ENCODE measurements around the gene STPG2.

DNA sequence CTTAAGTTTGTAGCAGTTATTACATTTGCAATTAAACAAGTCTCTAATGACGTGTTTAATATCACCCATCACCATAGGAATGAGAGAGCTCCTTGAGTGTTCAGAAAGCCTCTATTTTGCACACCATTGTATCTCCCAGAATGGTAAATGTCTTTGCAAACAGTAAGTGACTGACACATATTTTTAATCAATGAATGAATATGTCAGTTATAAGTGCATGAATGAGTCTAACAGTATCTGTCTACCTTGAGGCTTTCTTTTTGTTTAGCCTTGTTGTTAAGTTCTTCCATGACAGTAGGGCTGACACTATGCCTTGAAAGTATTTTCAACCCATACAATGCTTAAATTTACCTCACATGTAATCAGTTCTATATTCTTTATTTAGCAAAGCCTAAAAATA, 292.2 kb downstream of the STPG2 start:
- TF ChIP-seq, protein P1, sequence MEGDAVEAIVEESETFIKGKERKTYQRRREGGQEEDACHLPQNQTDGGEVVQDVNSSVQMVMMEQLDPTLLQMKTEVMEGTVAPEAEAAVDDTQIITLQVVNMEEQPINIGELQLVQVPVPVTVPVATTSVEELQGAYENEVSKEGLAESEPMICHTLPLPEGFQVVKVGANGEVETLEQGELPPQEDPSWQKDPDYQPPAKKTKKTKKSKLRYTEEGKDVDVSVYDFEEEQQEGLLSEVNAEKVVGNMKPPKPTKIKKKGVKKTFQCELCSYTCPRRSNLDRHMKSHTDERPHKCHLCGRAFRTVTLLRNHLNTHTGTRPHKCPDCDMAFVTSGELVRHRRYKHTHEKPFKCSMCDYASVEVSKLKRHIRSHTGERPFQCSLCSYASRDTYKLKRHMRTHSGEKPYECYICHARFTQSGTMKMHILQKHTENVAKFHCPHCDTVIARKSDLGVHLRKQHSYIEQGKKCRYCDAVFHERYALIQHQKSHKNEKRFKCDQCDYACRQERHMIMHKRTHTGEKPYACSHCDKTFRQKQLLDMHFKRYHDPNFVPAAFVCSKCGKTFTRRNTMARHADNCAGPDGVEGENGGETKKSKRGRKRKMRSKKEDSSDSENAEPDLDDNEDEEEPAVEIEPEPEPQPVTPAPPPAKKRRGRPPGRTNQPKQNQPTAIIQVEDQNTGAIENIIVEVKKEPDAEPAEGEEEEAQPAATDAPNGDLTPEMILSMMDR (conservative IDR thresholded peaks at IDR 0.05 in 1 of 2, IDR thresholded peaks at IDR 0.05 in 1 of 2; ENCODE audit: extremely low read depth in 1 of 2, insufficient read depth in 1 of 2, low read depth in 1 of 2, low read length in 2 of 2), result no peak
- TF ChIP-seq EZH2 (IDR thresholded peaks at IDR 0.05; ENCODE audit: borderline replicate concordance, low read length), result no peak
